ENCODE results near the gene PTPRG.

DNA sequence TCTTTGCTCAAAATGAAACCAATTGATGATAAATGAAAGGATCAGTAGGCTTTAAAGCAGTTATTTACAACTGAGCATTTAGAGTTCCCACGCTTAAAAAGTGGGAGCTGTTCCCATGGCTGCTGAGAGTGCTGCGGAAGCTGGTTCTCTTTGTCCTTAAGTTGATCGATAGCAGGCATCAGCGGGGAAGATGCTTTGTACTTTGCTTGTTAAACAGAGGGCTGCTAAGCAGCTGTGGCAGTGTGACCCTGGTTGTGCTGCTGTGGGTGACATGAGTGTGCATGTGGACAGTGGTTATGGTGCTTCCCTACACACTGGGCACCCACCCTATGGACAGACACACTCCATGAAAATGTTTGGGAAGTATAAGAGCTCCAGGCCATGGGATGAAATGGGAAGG lies 96.3 kb downstream of the PTPRG start:
- TF ChIP-seq, protein P1, sequence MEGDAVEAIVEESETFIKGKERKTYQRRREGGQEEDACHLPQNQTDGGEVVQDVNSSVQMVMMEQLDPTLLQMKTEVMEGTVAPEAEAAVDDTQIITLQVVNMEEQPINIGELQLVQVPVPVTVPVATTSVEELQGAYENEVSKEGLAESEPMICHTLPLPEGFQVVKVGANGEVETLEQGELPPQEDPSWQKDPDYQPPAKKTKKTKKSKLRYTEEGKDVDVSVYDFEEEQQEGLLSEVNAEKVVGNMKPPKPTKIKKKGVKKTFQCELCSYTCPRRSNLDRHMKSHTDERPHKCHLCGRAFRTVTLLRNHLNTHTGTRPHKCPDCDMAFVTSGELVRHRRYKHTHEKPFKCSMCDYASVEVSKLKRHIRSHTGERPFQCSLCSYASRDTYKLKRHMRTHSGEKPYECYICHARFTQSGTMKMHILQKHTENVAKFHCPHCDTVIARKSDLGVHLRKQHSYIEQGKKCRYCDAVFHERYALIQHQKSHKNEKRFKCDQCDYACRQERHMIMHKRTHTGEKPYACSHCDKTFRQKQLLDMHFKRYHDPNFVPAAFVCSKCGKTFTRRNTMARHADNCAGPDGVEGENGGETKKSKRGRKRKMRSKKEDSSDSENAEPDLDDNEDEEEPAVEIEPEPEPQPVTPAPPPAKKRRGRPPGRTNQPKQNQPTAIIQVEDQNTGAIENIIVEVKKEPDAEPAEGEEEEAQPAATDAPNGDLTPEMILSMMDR (IDR thresholded peaks at IDR 0.05; ENCODE audit: low read depth, low read length), result no peak
- no peak for TF ChIP-seq EZH2phosphoT487 (IDR thresholded peaks at IDR 0.05; ENCODE audit: low read depth)

Data from OCI-LY3 (cell line).